Smooth muscle cell (in vitro differentiated cells): ENCODE measurements around the gene ADA. TPM values are rescaled to one million over a fixed set of nuclear protein-coding genes. Genes with fewer than 3 reads are reported as not detected.
"Not testable (repeated sequence)": the region's sequence is repeated elsewhere in the genome, so short reads cannot be mapped to it uniquely, and the experiment has no call there.

ENCODE experiments used
- DNase-seq: peaks from one replicate; lab custom pipeline; 2025; ENCODE audit not compliant: unreplicated experiment; lab: John Stamatoyannopoulos, UW
- H2AFZ ChIP-seq: fragments of 200-600 bp; sonication (generic); 2 replicates; pipeline ENCODE4 v1.6.0; 2016; ENCODE audit warnings: antibody characterized with exemption, low read depth, mild to moderate bottlenecking
- H3F3A ChIP-seq: fragments of 200-600 bp; sonication (generic); 2 replicates; pipeline ENCODE4 v1.6.0; 2017; ENCODE audit warnings: antibody characterized with exemption, low read depth
- H3K27ac ChIP-seq: fragments of 200-600 bp; sonication (generic); 2 replicates; pipeline ENCODE4 v1.5.1; 2016; ENCODE audit warnings: low read depth, mild to moderate bottlenecking
- H3K27me3 ChIP-seq: fragments of 200-600 bp; sonication (generic); 2 replicates; pipeline ENCODE4 v1.6.1; 2016; ENCODE audit warnings: low read depth, mild to moderate bottlenecking
- H3K36me3 ChIP-seq: fragments of 200-600 bp; sonication (generic); 2 replicates; pipeline ENCODE4 v1.5.1; 2016; ENCODE audit warnings: low read depth
- H3K4me1 ChIP-seq: fragments of 200-600 bp; sonication (generic); 2 replicates; pipeline ENCODE4 v1.5.1; 2016; ENCODE audit warnings: low read depth
- H3K4me2 ChIP-seq: fragments of 200-600 bp; sonication (generic); 2 replicates; pipeline ENCODE4 v1.6.0; 2016; ENCODE audit warnings: mild to moderate bottlenecking
- H3K4me3 ChIP-seq: fragments of 200-600 bp; sonication (generic); 2 replicates; pipeline ENCODE4 v1.5.1; 2016; ENCODE audit warnings: mild to moderate bottlenecking
- H3K79me2 ChIP-seq: fragments of 200-600 bp; sonication (generic); 2 replicates; pipeline ENCODE4 v1.6.0; 2016; ENCODE audit warnings: low read depth, mild to moderate bottlenecking
- H3K9ac ChIP-seq: fragments of 200-600 bp; sonication (generic); 2 replicates; pipeline ENCODE4 v1.6.0; 2016; ENCODE audit warnings: low read depth
- H3K9me3 ChIP-seq: fragments of 200-600 bp; sonication (generic); replicated peaks from 2 replicates; pipeline ENCODE4 v1.5.1; 2016; ENCODE audit warnings: low read depth
- H4K20me1 ChIP-seq: fragments of 200-600 bp; sonication (generic); 2 replicates; pipeline ENCODE4 v1.6.0; 2016; ENCODE audit warnings: low read depth
- CTCF ChIP-seq: fragments of 200-600 bp; sonication (generic); IDR thresholded peaks from 2 replicates; pipeline ENCODE4 v1.5.1; 2017; ENCODE audit warnings: borderline replicate concordance, mild to moderate bottlenecking, antibody characterized with exemption; ENCODE audit not compliant: insufficient read depth, poor library complexity, severe bottlenecking
- WGBS: methylation state at CpG from one replicate; pipeline ENCODE4 v1.1.7; 2016; ENCODE audit warnings: low lambda C conversion rate; 5-methylcytosine and 5-hydroxymethylcytosine counted together
- polyA plus RNA-seq: library from polyadenylated mRNA; unstranded; fragments of >200 nt; fragmentation: Nextera tagmentation; extraction: Ambion mirVana; gene quantifications from 2 replicates; pipeline ENCODE4 v1.2.1, GENCODE V29; 2016
- total RNA-seq: library from RNA; depleted of rRNA; stranded (reverse); fragments of >200 nt; gene quantifications from 2 replicates; pipeline ENCODE4 v1.2.3, GENCODE V29; 2014

The ADA gene
- total and polyA plus RNA-seq, 2 experiments from 2014 or later, result 28.4 to 35.2 TPM

GRCh38 chr20:44659931-44660330 lies 8.4 kb upstream of the ADA start:
- H2AFZ ChIP-seq, result no peak overlapping the region

GRCh38 chr20:44658810-44659209 lies 7.3 kb upstream of the ADA start:
- no peak for TF ChIP-seq CTCF
- H3K4me1 ChIP-seq, result peaks cover 5% of the 10 kb centered on the region
- H3F3A ChIP-seq, result no peaks in the 10 kb centered on the region
- no peaks in the 10 kb centered on the region for H3K79me2 ChIP-seq
- no peaks in the 10 kb centered on the region for H4K20me1 ChIP-seq
- H3K4me3 ChIP-seq, result no peak overlapping the region
- H3K27ac ChIP-seq, result no peak overlapping the region
- no peak overlapping the region for H3K9ac ChIP-seq
- H3K27me3 ChIP-seq, result no peaks in the 10 kb centered on the region
- H3K4me2 ChIP-seq, result no peak overlapping the region
- H3K36me3 ChIP-seq, result no peaks in the 10 kb centered on the region
- no peaks in the 10 kb centered on the region for H3K9me3 ChIP-seq
- no peak overlapping the region for H2AFZ ChIP-seq
- DNase-seq, result no peak

More at GRCh38 chr20:44659931-44660330, 8.4 kb upstream of the ADA start:
- H3K4me1 ChIP-seq, result peaks cover 5% of the 10 kb centered on the region
- no peaks in the 10 kb centered on the region for H3K27me3 ChIP-seq
- H3K27ac ChIP-seq, result no peak overlapping the region
- WGBS, result 90% methylated on average over 2 of the region's 2 CpGs
- DNase-seq, result no peak
- H3K36me3 ChIP-seq, result no peaks in the 10 kb centered on the region
- no peak for TF ChIP-seq CTCF
- no peaks in the 10 kb centered on the region for H3K79me2 ChIP-seq
- no peaks in the 10 kb centered on the region for H4K20me1 ChIP-seq
- no peak overlapping the region for H3K4me2 ChIP-seq
- H3K9me3 ChIP-seq, result no peaks in the 10 kb centered on the region
- H3F3A ChIP-seq, result no peaks in the 10 kb centered on the region
- H3K9ac ChIP-seq, result no peak overlapping the region
- no peak overlapping the region for H3K4me3 ChIP-seq

- H3K9me3 ChIP-seq, result no peaks in the 10 kb centered on the region
- no peak overlapping the region for H2AFZ ChIP-seq
- H3K9ac ChIP-seq, result no peak overlapping the region
- H3K4me3 ChIP-seq, result no peak overlapping the region
- no peaks in the 10 kb centered on the region for H3K27me3 ChIP-seq
- no peaks in the 10 kb centered on the region for H3K79me2 ChIP-seq
- H4K20me1 ChIP-seq, result no peaks in the 10 kb centered on the region
- no peak overlapping the region for H3K27ac ChIP-seq
- no peaks in the 10 kb centered on the region for H3F3A ChIP-seq
- no peaks in the 10 kb centered on the region for H3K36me3 ChIP-seq
- no peak overlapping the region for H3K4me2 ChIP-seq
- no peak for TF ChIP-seq CTCF
- no peak for DNase-seq
- WGBS, result 90% methylated on average over 2 of the region's 2 CpGs
- peaks cover 5% of the 10 kb centered on the region for H3K4me1 ChIP-seq
Measured at GRCh38 chr20:44657875-44658274, 6.4 kb upstream of the ADA start.

GRCh38 chr20:44656448-44656847 lies 4.9 kb upstream of the ADA start:
- Histone ChIP-seq H3K4me2 (no peak overlapping the region), H3K79me2 (no peaks in the 10 kb centered on the region)

GRCh38 chr20:44654210-44654609 lies 2.7 kb upstream of the ADA start:
- H3K27me3 ChIP-seq, H3K4me2 ChIP-seq, H3K9me3 ChIP-seq, DNase-seq, H3K27ac ChIP-seq, H2AFZ ChIP-seq, H3K36me3 ChIP-seq, H3K79me2 ChIP-seq, H3K9ac ChIP-seq, H4K20me1 ChIP-seq, H3F3A ChIP-seq, H3K4me3 ChIP-seq: not testable (repeated sequence)
- H3K4me1 ChIP-seq, result peaks cover 19% of the 10 kb centered on the region
- WGBS, result 92% methylated on average over 5 of the region's 5 CpGs

More at GRCh38 chr20:44656448-44656847, 4.9 kb upstream of the ADA start:
- Histone ChIP-seq H3K27me3 (no peaks in the 10 kb centered on the region), H3K27ac (no peak overlapping the region), H3K4me3 (no peak overlapping the region), H3F3A (no peaks in the 10 kb centered on the region), H3K9ac (no peak overlapping the region), H3K9me3 (no peaks in the 10 kb centered on the region), H4K20me1 (no peaks in the 10 kb centered on the region), H3K36me3 (no peaks in the 10 kb centered on the region), H2AFZ (no peak overlapping the region), H3K4me1 (peaks cover 5% of the 10 kb centered on the region)
- DNase-seq, result no peak
- TF ChIP-seq CTCF, result no peak
- 80% methylated on average over 3 of the region's 3 CpGs for WGBS
